Osteocyte (in vitro differentiated cells): ENCODE data around the gene TGM1. TPM values are rescaled to one million over a fixed set of nuclear protein-coding genes. Genes with fewer than 3 reads are reported as not detected.

Source experiments
- DNase-seq: peaks from one replicate; pipeline ENCODE4 v3.0.0; 2021; ENCODE audit warnings: mixed read lengths; ENCODE audit not compliant: unreplicated experiment; ENCODE audit errors: extremely low spot score
- H3K27ac Mint-ChIP-seq: one replicate; pipeline ENCODE4 v1.8.0; 2021; ENCODE audit warnings: mild to moderate bottlenecking, mixed read lengths; ENCODE audit not compliant: unreplicated experiment
- H3K27me3 Mint-ChIP-seq: one replicate; pipeline ENCODE4 v1.8.0; 2021; ENCODE audit warnings: mixed read lengths; ENCODE audit not compliant: unreplicated experiment
- H3K36me3 Mint-ChIP-seq: one replicate; pipeline ENCODE4 v1.8.0; 2021; ENCODE audit warnings: mixed read lengths; ENCODE audit not compliant: unreplicated experiment
- H3K4me1 Mint-ChIP-seq: one replicate; pipeline ENCODE4 v1.8.0; 2021; ENCODE audit warnings: mixed read lengths; ENCODE audit not compliant: unreplicated experiment
- H3K4me3 Mint-ChIP-seq: one replicate; pipeline ENCODE4 v1.8.0; 2021; ENCODE audit warnings: mild to moderate bottlenecking, moderate library complexity, mixed read lengths; ENCODE audit not compliant: unreplicated experiment
- H3K9me3 Mint-ChIP-seq: one replicate; pipeline ENCODE4 v1.8.0; 2021; ENCODE audit warnings: mixed read lengths; ENCODE audit not compliant: unreplicated experiment
- long read RNA-seq: library from polyadenylated mRNA; unstranded; transcript quantifications from one replicate; pipeline ENCODE4 v2.0.0, GENCODE V29; 2021
- total RNA-seq: library from RNA; stranded (reverse); gene quantifications from 2 replicates; pipeline ENCODE4 v1.2.1, GENCODE V29; 2021
- TF ChIP-seq, protein P1 (sequence below): fragments of 200-600 bp; sonication (generic); IDR thresholded peaks from 2 replicates; pipeline ENCODE4 v1.5.0; 2021; ENCODE audit warnings: antibody characterized with exemption, mild to moderate bottlenecking, moderate library complexity

TGM1 gene
- total RNA-seq: 2.1 and 2.3 TPM in 2 replicates
- long read RNA-seq, partial matches to known transcripts: 2 of 2 reads
- long read RNA-seq, other reads (novel, unspliced or antisense): 0 of 2 reads

DNA sequence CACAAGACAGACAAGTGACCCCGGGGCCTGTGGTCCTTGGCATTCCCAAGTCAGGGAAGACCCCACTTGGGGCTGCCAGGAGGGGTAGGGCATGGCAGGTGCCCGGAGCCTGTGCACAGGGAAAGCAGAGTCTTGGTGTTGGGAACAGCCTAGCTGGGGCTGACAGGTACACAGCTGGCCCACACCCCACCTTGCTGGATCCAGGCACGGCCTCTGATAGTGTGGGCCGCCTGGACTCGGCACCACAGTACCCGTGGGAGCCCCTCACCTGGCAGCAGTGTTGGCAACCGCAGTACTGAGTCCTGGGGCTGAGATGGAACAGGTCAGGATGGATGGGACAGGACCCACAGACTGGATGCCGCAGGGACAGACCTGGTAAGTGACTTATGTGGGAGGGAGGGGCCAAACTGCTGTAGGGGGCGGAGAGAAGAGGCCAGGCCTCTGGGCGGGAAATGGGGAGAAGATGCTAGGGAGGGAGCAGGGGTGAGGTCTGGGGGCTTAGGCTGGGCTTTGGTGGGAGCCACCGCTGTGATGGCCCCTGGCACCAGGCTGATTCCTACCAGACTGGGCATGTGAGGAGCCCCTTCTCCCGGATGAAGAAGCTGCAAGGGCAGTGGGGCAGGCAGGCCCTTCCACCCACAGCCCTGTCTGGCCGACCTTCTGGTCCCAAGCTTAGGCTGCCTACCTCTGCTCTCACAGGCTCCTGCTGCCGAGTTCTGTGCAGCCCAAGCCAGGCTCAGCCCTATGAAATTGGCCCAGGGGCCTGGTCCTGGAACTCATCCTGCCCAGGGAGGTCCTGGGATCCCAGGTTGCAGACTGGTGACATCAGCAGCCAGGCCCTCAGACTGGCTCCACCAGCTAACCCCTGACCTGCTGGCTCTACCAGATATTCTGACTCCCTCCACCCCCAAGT, at the start of gene TGM1:
TGM1 (minus strand) TSS at position 357 of the 913 bp plus-strand sequence. CDS start 825 bp downstream, outside the sequence.
- no peaks in the 10 kb centered on the region for H3K27me3 Mint-ChIP-seq
- TF ChIP-seq, protein P1, sequence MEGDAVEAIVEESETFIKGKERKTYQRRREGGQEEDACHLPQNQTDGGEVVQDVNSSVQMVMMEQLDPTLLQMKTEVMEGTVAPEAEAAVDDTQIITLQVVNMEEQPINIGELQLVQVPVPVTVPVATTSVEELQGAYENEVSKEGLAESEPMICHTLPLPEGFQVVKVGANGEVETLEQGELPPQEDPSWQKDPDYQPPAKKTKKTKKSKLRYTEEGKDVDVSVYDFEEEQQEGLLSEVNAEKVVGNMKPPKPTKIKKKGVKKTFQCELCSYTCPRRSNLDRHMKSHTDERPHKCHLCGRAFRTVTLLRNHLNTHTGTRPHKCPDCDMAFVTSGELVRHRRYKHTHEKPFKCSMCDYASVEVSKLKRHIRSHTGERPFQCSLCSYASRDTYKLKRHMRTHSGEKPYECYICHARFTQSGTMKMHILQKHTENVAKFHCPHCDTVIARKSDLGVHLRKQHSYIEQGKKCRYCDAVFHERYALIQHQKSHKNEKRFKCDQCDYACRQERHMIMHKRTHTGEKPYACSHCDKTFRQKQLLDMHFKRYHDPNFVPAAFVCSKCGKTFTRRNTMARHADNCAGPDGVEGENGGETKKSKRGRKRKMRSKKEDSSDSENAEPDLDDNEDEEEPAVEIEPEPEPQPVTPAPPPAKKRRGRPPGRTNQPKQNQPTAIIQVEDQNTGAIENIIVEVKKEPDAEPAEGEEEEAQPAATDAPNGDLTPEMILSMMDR: no peak
- no peak within 1 kb of the TSS for H3K27ac Mint-ChIP-seq
- peaks cover 13% of the 10 kb centered on the region for H3K4me1 Mint-ChIP-seq
- peaks cover 9% of the 10 kb centered on the region for H3K36me3 Mint-ChIP-seq
- H3K9me3 Mint-ChIP-seq: no peaks in the 10 kb centered on the region
- DNase-seq: no peak
- H3K4me3 Mint-ChIP-seq: no peak within 1 kb of the TSS

- H3K4me1 Mint-ChIP-seq: peaks cover 7% of the 10 kb centered on the region
- no peak overlapping the region for H3K4me3 Mint-ChIP-seq
Measured at GRCh38 chr14:24311837-24312615, 49.0 kb upstream of the TGM1 start.

DNA sequence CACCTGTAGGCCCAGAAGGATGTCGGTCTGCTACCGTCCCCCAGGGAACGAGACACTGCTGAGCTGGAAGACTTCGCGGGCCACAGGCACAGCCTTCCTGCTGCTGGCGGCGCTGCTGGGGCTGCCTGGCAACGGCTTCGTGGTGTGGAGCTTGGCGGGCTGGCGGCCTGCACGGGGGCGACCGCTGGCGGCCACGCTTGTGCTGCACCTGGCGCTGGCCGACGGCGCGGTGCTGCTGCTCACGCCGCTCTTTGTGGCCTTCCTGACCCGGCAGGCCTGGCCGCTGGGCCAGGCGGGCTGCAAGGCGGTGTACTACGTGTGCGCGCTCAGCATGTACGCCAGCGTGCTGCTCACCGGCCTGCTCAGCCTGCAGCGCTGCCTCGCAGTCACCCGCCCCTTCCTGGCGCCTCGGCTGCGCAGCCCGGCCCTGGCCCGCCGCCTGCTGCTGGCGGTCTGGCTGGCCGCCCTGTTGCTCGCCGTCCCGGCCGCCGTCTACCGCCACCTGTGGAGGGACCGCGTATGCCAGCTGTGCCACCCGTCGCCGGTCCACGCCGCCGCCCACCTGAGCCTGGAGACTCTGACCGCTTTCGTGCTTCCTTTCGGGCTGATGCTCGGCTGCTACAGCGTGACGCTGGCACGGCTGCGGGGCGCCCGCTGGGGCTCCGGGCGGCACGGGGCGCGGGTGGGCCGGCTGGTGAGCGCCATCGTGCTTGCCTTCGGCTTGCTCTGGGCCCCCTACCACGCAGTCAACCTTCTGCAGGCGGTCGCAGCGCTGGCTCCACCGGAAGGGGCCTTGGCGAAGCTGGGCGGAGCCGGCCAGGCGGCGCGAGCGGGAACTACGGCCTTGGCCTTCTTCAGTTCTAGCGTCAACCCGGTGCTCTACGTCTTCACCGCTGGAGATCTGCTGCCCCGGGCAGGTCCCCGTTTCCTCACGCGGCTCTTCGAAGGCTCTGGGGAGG, 47.9 kb upstream of the TGM1 start, which contains the start of gene LTB4R:
LTB4R (plus strand) TSS at position 857 of the 959 bp plus-strand sequence. CDS start 4,150 bp downstream, outside the sequence.
- H3K4me3 Mint-ChIP-seq: no peak within 1 kb of the TSS
- H3K27ac Mint-ChIP-seq: no peak within 1 kb of the TSS
- H3K36me3 Mint-ChIP-seq: peaks cover 9% of the 10 kb centered on the region
- H3K27me3 Mint-ChIP-seq: no peaks in the 10 kb centered on the region
- DNase-seq: no peak
- no peaks in the 10 kb centered on the region for H3K9me3 Mint-ChIP-seq
- TF ChIP-seq, protein P1: no peak
- peaks cover 6% of the 10 kb centered on the region for H3K4me1 Mint-ChIP-seq

More at GRCh38 chr14:24311837-24312615, 49.0 kb upstream of the TGM1 start:
- Mint-ChIP-seq H3K9me3 (no peaks in the 10 kb centered on the region), H3K36me3 (peaks cover 3% of the 10 kb centered on the region), H3K27ac (no peak overlapping the region), H3K27me3 (no peaks in the 10 kb centered on the region)
- DNase-seq: no peak
- TF ChIP-seq, protein P1: no peak

GRCh38 chr14:24310265-24310645, 47.3 kb upstream of the TGM1 start:
- Mint-ChIP-seq H3K27ac (no peak overlapping the region), H3K4me1 (peaks cover 6% of the 10 kb centered on the region), H3K9me3 (no peaks in the 10 kb centered on the region), H3K27me3 (no peaks in the 10 kb centered on the region), H3K36me3 (peaks cover 14% of the 10 kb centered on the region), H3K4me3 (no peak overlapping the region)
- TF ChIP-seq, protein P1: no peak
- DNase-seq: no peak
